Measurements from ENCODE around the gene ACLY. TPM values are rescaled to one million over a fixed set of nuclear protein-coding genes. Genes with fewer than 3 reads are reported as not detected.

Gene ACLY
- total and polyA plus RNA-seq, 2 of the 13 experiments (the other 11 are each of a cell fraction or from before 2014, with no cell fraction given) = 111 to 218 TPM

- TF ChIP-seq CENPT (CRISPR knock-in tag; IDR thresholded peaks at IDR 0.05; ENCODE audit: low read depth) = no peak
- TF ChIP-seq ZBTB20 (CRISPR knock-in tag; IDR thresholded peaks at IDR 0.05; ENCODE audit: borderline replicate concordance, low read depth) = no peak
- TF ChIP-seq ZNF264 (CRISPR knock-in tag; IDR thresholded peaks at IDR 0.05) = 0 out of 2 replicates have a peak, but pooled peaks have one; percentile 17
- TF ChIP-seq SALL1 (CRISPR knock-in tag; IDR thresholded peaks at IDR 0.05) = peak; percentile 29; the same call in 1 of the 2 replicates
- TF ChIP-seq ARID5B (CRISPR knock-in tag; IDR thresholded peaks at IDR 0.05) = no peak
- TF ChIP-seq CBFB (CRISPR knock-in tag; IDR thresholded peaks at IDR 0.05) = no peak
- TF ChIP-seq SKIL (CRISPR knock-in tag; IDR thresholded peaks at IDR 0.05; ENCODE audit: borderline replicate concordance) = no peak
- TF ChIP-seq DZIP1 (CRISPR knock-in tag; IDR thresholded peaks at IDR 0.05) = no peak
- TF ChIP-seq MAX (IDR thresholded peaks at IDR 0.05) = no peak
- no peak for TF ChIP-seq ATM (IDR thresholded peaks at IDR 0.05; ENCODE audit: borderline replicate concordance)
- no peak for TF ChIP-seq SP1 (IDR thresholded peaks at IDR 0.05)
- no peak for TF ChIP-seq SP1 (CRISPR knock-in tag; IDR thresholded peaks at IDR 0.05)
- TF ChIP-seq ZMYM3 (CRISPR knock-in tag; IDR thresholded peaks at IDR 0.05) = peak; percentile 48; the same call in 1 of the 2 replicates
- no peak for TF ChIP-seq NFKBIZ (CRISPR knock-in tag; IDR thresholded peaks at IDR 0.05)
- no peak for TF ChIP-seq ZBTB2 (CRISPR knock-in tag; IDR thresholded peaks at IDR 0.05; ENCODE audit: low read depth)
- TF ChIP-seq ZNF770 (CRISPR knock-in tag; IDR thresholded peaks at IDR 0.05) = peak; percentile 82
- TF ChIP-seq ZNF883 (CRISPR knock-in tag; IDR thresholded peaks at IDR 0.05; ENCODE audit: not compliant biosample characterization) = no peak
These were observed 30.3 kb downstream of the ACLY start (continued) for GRCh38 chr17:41888332-41888965.

Measured in HepG2 (cell line).